Fibroblast of pulmonary artery (primary cell): Measurements from ENCODE around the gene RMI2.

Source experiments
- DNase-seq: peaks from one replicate; pipeline ENCODE4 v3.0.0-alpha.2; 2010; ENCODE audit warnings: low read depth
- H3K4me3 ChIP-seq: replicated peaks from 2 replicates; pipeline ENCODE4 v1.5.1; 2011; ENCODE audit warnings: low read depth, mild to moderate bottlenecking, control low read depth, low read length, moderate library complexity
- CTCF ChIP-seq: IDR thresholded peaks from 2 replicates; pipeline ENCODE4 v1.5.1; 2011; ENCODE audit warnings: mild to moderate bottlenecking, control low read depth, low read length, inconsistent platforms; ENCODE audit errors: missing control alignments

RMI2 gene

GRCh38 chr16:11326084-11326736 is 19.0 kb upstream of the RMI2 start:
- no peak for TF ChIP-seq CTCF
- no peak overlapping the region for H3K4me3 ChIP-seq
- no peak for DNase-seq

GRCh38 chr16:11326737-11327276 is 18.5 kb upstream of the RMI2 start:
- H3K4me3 ChIP-seq = no peak overlapping the region
- no peak for DNase-seq
- TF ChIP-seq CTCF = no peak

GRCh38 chr16:11327277-11328171 is 17.7 kb upstream of the RMI2 start:
- H3K4me3 ChIP-seq = no peak overlapping the region
- no peak for TF ChIP-seq CTCF
- no peak for DNase-seq

- H3K4me3 ChIP-seq = peak overlapping the region; percentile 10
- TF ChIP-seq CTCF = no peak
- DNase-seq = peak; percentile 98
Observed at GRCh38 chr16:11328172-11329070, 16.8 kb upstream of the RMI2 start.

GRCh38 chr16:11329071-11329491 is 16.2 kb upstream of the RMI2 start:
- DNase-seq = no peak
- H3K4me3 ChIP-seq = peak overlapping the region; percentile 10

More at GRCh38 chr16:11329071-11329491, 16.2 kb upstream of the RMI2 start:
- no peak for TF ChIP-seq CTCF
